Activated CD4-positive, alpha-beta T cell treated with anti-CD3 and anti-CD28 coated beads for 4 hours (primary cell): Measurements from ENCODE around the gene DNLZ.
"Not testable (repeated sequence)": the region's sequence is repeated elsewhere in the genome, so short reads cannot be mapped to it uniquely, and the experiment has no call there.

Experiments used
- DNase-seq, 2 donors: peaks; one replicate each; pipeline ENCODE4 v3.0.0-alpha.2; 2020

The DNLZ gene

GRCh38 chr9:136328622-136329041 lies 34.9 kb downstream of the DNLZ start:
- DNase-seq = no peak

GRCh38 chr9:136328011-136328621 lies 35.4 kb downstream of the DNLZ start:
- DNase-seq = no peak

- peak; percentile 46 to 59 for DNase-seq
These were observed 36.1 kb downstream of the DNLZ start, which contains the start of gene GPSM1 for GRCh38 chr9:136327304-136327974. GPSM1 (plus strand) TSS chr9:136327539; CDS start chr9:136327696, 157 bp downstream.

- no peak for DNase-seq
These were observed 36.7 kb downstream of the DNLZ start for GRCh38 chr9:136326761-136327303.

GRCh38 chr9:136326061-136326760 lies 37.3 kb downstream of the DNLZ start:
- DNase-seq = no peak

GRCh38 chr9:136325358-136325757 lies 38.2 kb downstream of the DNLZ start:
- DNase-seq = no peak

- DNase-seq = no peak
These were observed 38.8 kb downstream of the DNLZ start for GRCh38 chr9:136324501-136325300.

- no peak for DNase-seq
These were observed 40.2 kb downstream of the DNLZ start for GRCh38 chr9:136323371-136323789.

- DNase-seq = no peak
These were observed 40.7 kb downstream of the DNLZ start for GRCh38 chr9:136322756-136323330.

GRCh38 chr9:136321561-136321960 lies 42.0 kb downstream of the DNLZ start:
- DNase-seq = no peak

- DNase-seq = not testable (repeated sequence)
These were observed 42.6 kb downstream of the DNLZ start for GRCh38 chr9:136320972-136321371.

- not testable (repeated sequence) for DNase-seq
These were observed 43.6 kb downstream of the DNLZ start for GRCh38 chr9:136319955-136320354.

GRCh38 chr9:136319244-136319643 lies 44.3 kb downstream of the DNLZ start:
- not testable (repeated sequence) for DNase-seq

GRCh38 chr9:136318776-136319241 lies 44.7 kb downstream of the DNLZ start:
- no peak for DNase-seq

GRCh38 chr9:136318111-136318775 lies 45.3 kb downstream of the DNLZ start:
- DNase-seq = no peak

- no peak for DNase-seq
These were observed 45.8 kb downstream of the DNLZ start for GRCh38 chr9:136317695-136318094.

GRCh38 chr9:136316896-136317676 lies 46.5 kb downstream of the DNLZ start:
- DNase-seq = no peak

GRCh38 chr9:136316271-136316751 lies 47.2 kb downstream of the DNLZ start:
- no peak for DNase-seq

- no peak for DNase-seq
These were observed 48.6 kb downstream of the DNLZ start for GRCh38 chr9:136314944-136315343.

- no peak for DNase-seq
These were observed 49.5 kb downstream of the DNLZ start for GRCh38 chr9:136314056-136314416.
